ENCODE measurements around the gene COG7.
A peak's percentile ranks its signal among the peaks of the same experiment; 100 is the strongest.

GRCh38 chr16:23434380-23434779, 18.6 kb downstream of the COG7 start:
- TF ChIP-seq CTCF (conservative IDR thresholded peaks at IDR 0.05 in 1 of 2, IDR thresholded peaks at IDR 0.05 in 1 of 2; ENCODE audit: low read depth in 1 of 2, low read length in 2 of 2), result peak; percentile 86 to 91
- no peak for TF ChIP-seq EZH2 (IDR thresholded peaks at IDR 0.05; ENCODE audit: low read length, missing control alignments)
